HL-60 (cell line): ENCODE measurements around the gene MYCN.
"Not testable (repeated sequence)": the region's sequence is repeated elsewhere in the genome, so short reads cannot be mapped to it uniquely, and the experiment has no call there.

ENCODE experiments used
- DNase-seq, 2 experiments: peaks; one replicate each; pipeline ENCODE4 v3.0.0-alpha.2; 2010 to 2020; ENCODE audit warnings: low read depth in 1 of 2, low spot score in 1 of 2
- H3K27ac ChIP-seq: fragments of 250-450 bp; sonication (Bioruptor Pico); replicated peaks from 2 replicates; pipeline ENCODE4 v1.5.1; 2020; ENCODE audit warnings: mild to moderate bottlenecking, moderate library complexity
- H3K27me3 ChIP-seq: fragments of 250-450 bp; sonication (Bioruptor Pico); 2 replicates; pipeline ENCODE4 v1.5.1; 2021; ENCODE audit warnings: mild to moderate bottlenecking, moderate library complexity; ENCODE audit not compliant: insufficient read depth, poor library complexity, severe bottlenecking
- H3K4me3 ChIP-seq: replicated peaks from 2 replicates; pipeline ENCODE4 v1.5.1; 2011; ENCODE audit warnings: mild to moderate bottlenecking, control low read depth, low read length; ENCODE audit not compliant: insufficient read depth
- GABPA ChIP-seq: IDR thresholded peaks from 2 replicates; pipeline ENCODE4 v1.6.1; 2012; ENCODE audit warnings: low read depth
- POLR2AphosphoS5 ChIP-seq: IDR thresholded peaks from 2 replicates; pipeline ENCODE4 v1.6.1; 2012; ENCODE audit warnings: low read depth
- SPI1 ChIP-seq: IDR thresholded peaks from 2 replicates; pipeline ENCODE4 v1.6.1; 2012; ENCODE audit warnings: low read depth, mild to moderate bottlenecking, borderline replicate concordance
- TF ChIP-seq, protein P1 (sequence below): IDR thresholded peaks from 2 replicates; pipeline ENCODE4 v1.6.1; 2012; ENCODE audit warnings: low read depth; ENCODE audit not compliant: insufficient replicate concordance
- TF ChIP-seq, protein P2 (sequence below): IDR thresholded peaks from one replicate; pipeline ENCODE4 v1.5.1; 2011; ENCODE audit warnings: low read length, control low read depth, inconsistent platforms; ENCODE audit not compliant: insufficient read depth

Gene MYCN

DNA sequence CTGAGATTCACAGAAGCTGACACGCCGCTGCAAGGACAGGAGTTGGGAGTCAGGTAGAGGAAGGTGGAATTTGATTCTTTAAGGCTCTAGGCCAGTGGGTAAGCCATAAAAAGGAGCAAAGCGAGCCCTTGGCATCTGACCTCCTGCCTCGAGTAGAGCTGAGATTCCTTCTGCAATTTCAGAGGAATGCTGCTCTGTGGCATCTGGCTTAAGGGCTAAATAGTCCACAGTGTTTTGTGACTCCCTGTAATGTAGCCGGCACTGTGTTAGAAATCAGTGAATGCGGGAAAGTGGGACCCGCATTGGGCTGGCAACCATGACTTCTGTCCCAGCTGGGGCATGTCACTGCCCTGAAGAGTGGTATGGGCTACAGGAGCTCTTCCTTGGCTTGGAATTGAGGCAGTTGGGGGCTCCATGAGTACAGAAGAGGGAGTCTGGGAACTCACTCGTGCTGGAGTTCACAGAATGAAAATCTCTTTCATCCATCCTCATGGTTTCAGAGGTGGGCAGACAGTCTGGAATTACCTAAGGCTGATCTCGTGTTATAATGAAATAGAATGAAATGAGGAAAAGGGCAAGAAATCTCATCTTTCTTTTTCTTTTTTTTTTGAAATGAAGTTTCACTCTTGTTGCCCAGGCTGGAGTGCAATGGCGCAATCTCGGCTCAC, 12.7 kb upstream of the MYCN start:
- no peak for TF ChIP-seq SPI1
- no peak for TF ChIP-seq GABPA
- TF ChIP-seq, protein P1, sequence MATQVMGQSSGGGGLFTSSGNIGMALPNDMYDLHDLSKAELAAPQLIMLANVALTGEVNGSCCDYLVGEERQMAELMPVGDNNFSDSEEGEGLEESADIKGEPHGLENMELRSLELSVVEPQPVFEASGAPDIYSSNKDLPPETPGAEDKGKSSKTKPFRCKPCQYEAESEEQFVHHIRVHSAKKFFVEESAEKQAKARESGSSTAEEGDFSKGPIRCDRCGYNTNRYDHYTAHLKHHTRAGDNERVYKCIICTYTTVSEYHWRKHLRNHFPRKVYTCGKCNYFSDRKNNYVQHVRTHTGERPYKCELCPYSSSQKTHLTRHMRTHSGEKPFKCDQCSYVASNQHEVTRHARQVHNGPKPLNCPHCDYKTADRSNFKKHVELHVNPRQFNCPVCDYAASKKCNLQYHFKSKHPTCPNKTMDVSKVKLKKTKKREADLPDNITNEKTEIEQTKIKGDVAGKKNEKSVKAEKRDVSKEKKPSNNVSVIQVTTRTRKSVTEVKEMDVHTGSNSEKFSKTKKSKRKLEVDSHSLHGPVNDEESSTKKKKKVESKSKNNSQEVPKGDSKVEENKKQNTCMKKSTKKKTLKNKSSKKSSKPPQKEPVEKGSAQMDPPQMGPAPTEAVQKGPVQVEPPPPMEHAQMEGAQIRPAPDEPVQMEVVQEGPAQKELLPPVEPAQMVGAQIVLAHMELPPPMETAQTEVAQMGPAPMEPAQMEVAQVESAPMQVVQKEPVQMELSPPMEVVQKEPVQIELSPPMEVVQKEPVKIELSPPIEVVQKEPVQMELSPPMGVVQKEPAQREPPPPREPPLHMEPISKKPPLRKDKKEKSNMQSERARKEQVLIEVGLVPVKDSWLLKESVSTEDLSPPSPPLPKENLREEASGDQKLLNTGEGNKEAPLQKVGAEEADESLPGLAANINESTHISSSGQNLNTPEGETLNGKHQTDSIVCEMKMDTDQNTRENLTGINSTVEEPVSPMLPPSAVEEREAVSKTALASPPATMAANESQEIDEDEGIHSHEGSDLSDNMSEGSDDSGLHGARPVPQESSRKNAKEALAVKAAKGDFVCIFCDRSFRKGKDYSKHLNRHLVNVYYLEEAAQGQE, result no peak
- TF ChIP-seq, protein P2, sequence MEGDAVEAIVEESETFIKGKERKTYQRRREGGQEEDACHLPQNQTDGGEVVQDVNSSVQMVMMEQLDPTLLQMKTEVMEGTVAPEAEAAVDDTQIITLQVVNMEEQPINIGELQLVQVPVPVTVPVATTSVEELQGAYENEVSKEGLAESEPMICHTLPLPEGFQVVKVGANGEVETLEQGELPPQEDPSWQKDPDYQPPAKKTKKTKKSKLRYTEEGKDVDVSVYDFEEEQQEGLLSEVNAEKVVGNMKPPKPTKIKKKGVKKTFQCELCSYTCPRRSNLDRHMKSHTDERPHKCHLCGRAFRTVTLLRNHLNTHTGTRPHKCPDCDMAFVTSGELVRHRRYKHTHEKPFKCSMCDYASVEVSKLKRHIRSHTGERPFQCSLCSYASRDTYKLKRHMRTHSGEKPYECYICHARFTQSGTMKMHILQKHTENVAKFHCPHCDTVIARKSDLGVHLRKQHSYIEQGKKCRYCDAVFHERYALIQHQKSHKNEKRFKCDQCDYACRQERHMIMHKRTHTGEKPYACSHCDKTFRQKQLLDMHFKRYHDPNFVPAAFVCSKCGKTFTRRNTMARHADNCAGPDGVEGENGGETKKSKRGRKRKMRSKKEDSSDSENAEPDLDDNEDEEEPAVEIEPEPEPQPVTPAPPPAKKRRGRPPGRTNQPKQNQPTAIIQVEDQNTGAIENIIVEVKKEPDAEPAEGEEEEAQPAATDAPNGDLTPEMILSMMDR, result no peak
- Histone ChIP-seq H3K4me3 (no peak overlapping the region), H3K27ac (no peak overlapping the region), H3K27me3 (no peaks in the 10 kb centered on the region)
- no peak for DNase-seq

DNA sequence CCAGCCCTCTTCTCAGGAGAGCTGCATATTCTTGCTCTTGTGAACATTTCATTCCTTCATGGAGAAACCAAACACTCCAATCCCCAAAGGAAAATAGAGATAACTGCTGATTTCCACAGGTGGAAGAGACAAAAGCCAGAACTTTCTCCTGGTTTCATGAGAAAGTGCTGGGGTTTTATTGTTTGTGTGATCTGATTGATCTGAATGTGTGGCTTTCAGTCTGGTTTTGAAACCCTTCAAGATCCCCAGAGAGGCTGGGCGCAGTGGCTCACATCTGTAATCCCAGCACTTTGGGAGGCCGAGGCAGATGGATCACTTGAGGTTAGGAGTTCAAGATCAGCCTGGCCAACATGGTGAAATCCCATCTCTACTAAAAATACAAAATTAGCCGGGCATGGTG, 11.3 kb upstream of the MYCN start:
- not testable (repeated sequence) for H3K27me3 ChIP-seq, H3K27ac ChIP-seq, H3K4me3 ChIP-seq, DNase-seq

DNA sequence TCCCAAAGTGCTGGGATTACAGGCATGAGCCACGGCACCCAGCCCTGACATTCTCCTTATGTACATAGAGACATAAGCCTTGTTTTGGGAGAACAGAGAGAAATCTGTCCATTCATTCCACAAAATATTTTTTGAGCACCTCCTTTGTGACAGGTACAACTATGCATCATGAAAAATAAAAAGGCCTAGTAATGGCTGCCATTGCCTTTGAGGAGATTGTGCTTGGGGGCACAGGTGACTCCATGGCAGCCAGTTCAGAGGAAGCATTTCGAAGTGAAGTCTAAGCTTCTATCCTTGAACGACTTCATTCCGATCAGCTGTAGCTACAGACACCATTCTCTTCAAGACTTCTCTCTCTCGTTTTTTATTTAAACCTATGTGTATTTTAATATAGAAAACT, 10.5 kb upstream of the MYCN start:
- TF ChIP-seq, protein P2, result no peak
- TF ChIP-seq, protein P1, result no peak
- no peak for TF ChIP-seq SPI1
- TF ChIP-seq POLR2AphosphoS5, result no peak
- TF ChIP-seq GABPA, result no peak
- no peak for DNase-seq
- no peaks in the 10 kb centered on the region for H3K27me3 ChIP-seq
- no peak overlapping the region for H3K27ac ChIP-seq
- H3K4me3 ChIP-seq, result no peak overlapping the region

DNA sequence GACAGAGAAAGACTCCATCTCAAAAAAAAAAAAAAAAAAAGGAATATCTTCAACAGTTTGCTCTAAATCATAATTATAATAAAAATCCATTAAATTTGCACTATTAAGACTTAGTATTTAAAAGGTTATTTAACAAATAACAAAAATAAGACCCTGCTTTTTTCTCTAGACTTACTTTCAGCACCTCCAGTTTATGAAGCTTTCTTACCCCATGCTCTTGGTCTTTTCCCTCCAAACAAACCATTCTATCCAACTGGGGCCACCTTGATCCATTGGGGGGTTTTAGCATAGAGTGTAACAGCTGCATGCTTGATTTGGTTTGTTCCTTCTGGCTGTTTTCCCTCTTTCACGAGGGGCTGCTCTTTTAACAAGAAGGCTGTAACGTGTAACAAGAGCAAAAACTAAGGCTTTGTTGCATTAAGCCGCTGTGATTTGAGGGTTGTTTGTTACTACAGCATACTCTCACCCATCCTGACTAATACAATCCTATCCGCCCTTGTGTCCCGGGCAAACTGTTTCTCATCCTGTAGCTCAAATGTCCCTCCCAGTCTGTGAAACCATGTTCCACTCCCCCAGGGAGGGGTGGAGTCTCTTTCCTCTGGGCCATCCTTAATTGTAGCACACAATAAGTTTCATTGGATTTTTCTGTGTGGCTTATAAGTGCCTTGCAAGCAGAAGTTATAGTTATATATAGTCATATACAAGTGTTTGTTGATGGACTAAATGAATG, 9.6 kb upstream of the MYCN start:
- no peak for DNase-seq
- no peak overlapping the region for H3K27ac ChIP-seq
- TF ChIP-seq, protein P2, result no peak
- TF ChIP-seq POLR2AphosphoS5 (no peak), GABPA (no peak), SPI1 (no peak)
- TF ChIP-seq, protein P1, result no peak
- H3K27me3 ChIP-seq, result no peaks in the 10 kb centered on the region
- no peak overlapping the region for H3K4me3 ChIP-seq
